Measurements from ENCODE around the gene CXCR6.

- TF ChIP-seq POLR2A (IDR thresholded peaks at IDR 0.05) (no peak), CTCF (IDR thresholded peaks at IDR 0.05) (no peak)
Measured at GRCh38 chr3:45972534-45973402, 29.5 kb downstream of the CXCR6 start.
